Activated CD8-positive, alpha-beta T cell treated with anti-CD3 and anti-CD28 coated beads for 36 hours (primary cell): Measurements from ENCODE around the gene TCF23. TPM values are rescaled to one million over a fixed set of nuclear protein-coding genes. Genes with fewer than 3 reads are reported as not detected.
A peak's percentile ranks its signal among the peaks of the same experiment; 100 is the strongest.
"Not testable (repeated sequence)": the region's sequence is repeated elsewhere in the genome, so short reads cannot be mapped to it uniquely, and the experiment has no call there.

Experiments used
- ATAC-seq: fragments of 200-7000 bp; cut with Tn5 transposase; one replicate; pipeline ENCODE4 v1.10.0; 2021; ENCODE audit warnings: mild to moderate bottlenecking, moderate library complexity
- CTCF ChIA-PET: fragments of 350-600 bp; sonication (Branson Sonifier 250); formaldehyde crosslinking; loops from one replicate; lab custom pipeline; 2021; ENCODE audit warnings: antibody characterized with exemption; lab: Charles Lee
- POLR2A ChIA-PET: fragments of 350-600 bp; sonication (Branson Sonifier 250); formaldehyde crosslinking; loops from one replicate; lab custom pipeline; 2021; ENCODE audit warnings: antibody characterized with exemption; lab: Charles Lee
- DNase-seq: peaks from one replicate; pipeline ENCODE4 v3.0.0-alpha.2; 2020
- H3K27ac Mint-ChIP-seq: one replicate; pipeline ENCODE4 v1.8.0; 2021; ENCODE audit warnings: mild to moderate bottlenecking, mixed read lengths
- H3K27me3 Mint-ChIP-seq: one replicate; pipeline ENCODE4 v1.8.0; 2021; ENCODE audit warnings: mixed read lengths
- H3K36me3 Mint-ChIP-seq: one replicate; pipeline ENCODE4 v1.8.0; 2021; ENCODE audit warnings: low read depth, mixed read lengths
- H3K4me1 Mint-ChIP-seq: one replicate; pipeline ENCODE4 v1.8.0; 2021; ENCODE audit warnings: low read depth, mixed read lengths
- H3K4me3 Mint-ChIP-seq: one replicate; pipeline ENCODE4 v1.8.0; 2021; ENCODE audit warnings: mild to moderate bottlenecking, moderate library complexity, mixed read lengths
- H3K9me3 Mint-ChIP-seq: one replicate; pipeline ENCODE4 v1.8.0; 2021; ENCODE audit warnings: mixed read lengths
- intact Hi-C: fragments of 100-400 bp; cut with micrococcal nuclease; formaldehyde crosslinking; loops from one replicate; pipeline ENCODE4 v1.10.0; 2022
- total RNA-seq, 2 experiments: library from RNA; stranded (reverse); gene quantifications; one replicate each; pipeline ENCODE4 v1.2.3, GENCODE V29; 2021
- TF ChIP-seq, protein P1 (sequence below): fragments of 200-600 bp; IDR thresholded peaks from one replicate; pipeline ENCODE4 v1.8.0; 2022; ENCODE audit warnings: antibody characterized with exemption, mild to moderate bottlenecking

Gene TCF23
- total RNA-seq, 2 experiments from 2014 or later = not detected

DNA sequence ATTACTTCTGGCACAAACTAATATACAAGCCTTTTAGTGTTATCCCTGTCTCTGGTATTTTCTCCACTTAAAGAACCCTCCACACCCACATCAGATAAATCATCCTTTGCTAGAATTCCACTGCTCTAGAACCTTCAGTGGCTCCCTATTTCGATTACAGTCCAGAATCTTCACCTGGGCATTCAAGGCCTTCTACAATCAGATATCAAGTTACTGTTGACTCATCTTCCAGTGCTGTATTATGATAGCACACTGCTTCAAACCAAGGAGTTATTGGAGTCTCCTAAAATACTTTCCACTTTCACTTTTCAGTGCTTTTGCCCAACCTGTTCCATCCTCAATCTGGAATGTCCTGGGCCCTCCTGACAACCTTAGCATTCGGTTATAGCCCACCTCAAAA is 33.3 kb upstream of the TCF23 start:
- intact Hi-C loops = no loop called here
- DNase-seq = no peak
- Mint-ChIP-seq H3K27ac (no peak overlapping the region), H3K36me3 (no peaks in the 10 kb centered on the region), H3K4me1 (peaks cover 9% of the 10 kb centered on the region), H3K4me3 (no peak overlapping the region), H3K27me3 (peaks cover 23% of the 10 kb centered on the region), H3K9me3 (no peaks in the 10 kb centered on the region)
- TF ChIP-seq, protein P1, sequence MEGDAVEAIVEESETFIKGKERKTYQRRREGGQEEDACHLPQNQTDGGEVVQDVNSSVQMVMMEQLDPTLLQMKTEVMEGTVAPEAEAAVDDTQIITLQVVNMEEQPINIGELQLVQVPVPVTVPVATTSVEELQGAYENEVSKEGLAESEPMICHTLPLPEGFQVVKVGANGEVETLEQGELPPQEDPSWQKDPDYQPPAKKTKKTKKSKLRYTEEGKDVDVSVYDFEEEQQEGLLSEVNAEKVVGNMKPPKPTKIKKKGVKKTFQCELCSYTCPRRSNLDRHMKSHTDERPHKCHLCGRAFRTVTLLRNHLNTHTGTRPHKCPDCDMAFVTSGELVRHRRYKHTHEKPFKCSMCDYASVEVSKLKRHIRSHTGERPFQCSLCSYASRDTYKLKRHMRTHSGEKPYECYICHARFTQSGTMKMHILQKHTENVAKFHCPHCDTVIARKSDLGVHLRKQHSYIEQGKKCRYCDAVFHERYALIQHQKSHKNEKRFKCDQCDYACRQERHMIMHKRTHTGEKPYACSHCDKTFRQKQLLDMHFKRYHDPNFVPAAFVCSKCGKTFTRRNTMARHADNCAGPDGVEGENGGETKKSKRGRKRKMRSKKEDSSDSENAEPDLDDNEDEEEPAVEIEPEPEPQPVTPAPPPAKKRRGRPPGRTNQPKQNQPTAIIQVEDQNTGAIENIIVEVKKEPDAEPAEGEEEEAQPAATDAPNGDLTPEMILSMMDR = no peak
- no peak for ATAC-seq
- CTCF ChIA-PET = no interaction called here
- POLR2A ChIA-PET = interaction anchor here (1.8 kb wide), 1 partner anchor 17 kb away, joined by 4 read pairs; no protein-coding TSS in a partner anchor

DNA sequence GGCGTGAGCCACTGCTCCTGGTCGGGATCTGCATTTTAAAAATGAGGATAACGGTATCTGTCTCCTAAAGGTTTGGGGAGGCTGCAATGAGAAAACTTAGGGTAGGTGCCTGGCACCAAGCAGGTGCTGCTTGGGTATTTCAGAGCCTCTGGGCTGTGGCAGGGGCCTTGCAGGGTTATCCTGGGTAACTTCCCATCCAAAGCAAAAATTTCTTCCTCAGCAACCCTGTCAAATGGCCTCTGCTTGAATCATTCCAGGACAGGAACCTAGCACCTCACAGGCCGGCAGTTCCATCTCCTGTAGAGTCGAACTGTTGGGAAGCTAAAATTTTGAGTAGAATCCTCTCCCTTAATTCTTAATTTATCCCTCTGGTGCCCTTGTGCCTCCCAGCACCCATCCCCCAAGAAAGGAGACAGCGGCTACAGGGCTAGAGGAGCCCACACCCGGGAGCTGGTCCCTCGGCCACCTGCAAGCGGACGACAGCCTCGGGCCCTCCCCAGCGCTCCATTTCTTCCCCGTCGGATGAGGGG is 30.7 kb upstream of the TCF23 start:
- intact Hi-C loops = no loop called here
- TF ChIP-seq, protein P1 = no peak
- POLR2A ChIA-PET = interaction anchor here (0.6 to 1.1 kb wide), 3 partner anchors 13 to 34 kb away, joined by 3 to 4 read pairs (median 3); no protein-coding TSS in a partner anchor
- peak overlapping the region; percentile 22 for H3K27ac Mint-ChIP-seq
- DNase-seq (no peak), ATAC-seq (no peak)
- H3K27me3 Mint-ChIP-seq = peaks cover 23% of the 10 kb centered on the region
- H3K4me1 Mint-ChIP-seq = peaks cover 10% of the 10 kb centered on the region
- CTCF ChIA-PET = interaction anchor here (1.3 kb wide), 1 partner anchor 16 kb away, joined by 3 read pairs; the partner anchor contains the start of gene PREB
- H3K4me3 Mint-ChIP-seq = peak overlapping the region; percentile 61
- no peaks in the 10 kb centered on the region for H3K9me3 Mint-ChIP-seq
- H3K36me3 Mint-ChIP-seq = no peaks in the 10 kb centered on the region

DNA sequence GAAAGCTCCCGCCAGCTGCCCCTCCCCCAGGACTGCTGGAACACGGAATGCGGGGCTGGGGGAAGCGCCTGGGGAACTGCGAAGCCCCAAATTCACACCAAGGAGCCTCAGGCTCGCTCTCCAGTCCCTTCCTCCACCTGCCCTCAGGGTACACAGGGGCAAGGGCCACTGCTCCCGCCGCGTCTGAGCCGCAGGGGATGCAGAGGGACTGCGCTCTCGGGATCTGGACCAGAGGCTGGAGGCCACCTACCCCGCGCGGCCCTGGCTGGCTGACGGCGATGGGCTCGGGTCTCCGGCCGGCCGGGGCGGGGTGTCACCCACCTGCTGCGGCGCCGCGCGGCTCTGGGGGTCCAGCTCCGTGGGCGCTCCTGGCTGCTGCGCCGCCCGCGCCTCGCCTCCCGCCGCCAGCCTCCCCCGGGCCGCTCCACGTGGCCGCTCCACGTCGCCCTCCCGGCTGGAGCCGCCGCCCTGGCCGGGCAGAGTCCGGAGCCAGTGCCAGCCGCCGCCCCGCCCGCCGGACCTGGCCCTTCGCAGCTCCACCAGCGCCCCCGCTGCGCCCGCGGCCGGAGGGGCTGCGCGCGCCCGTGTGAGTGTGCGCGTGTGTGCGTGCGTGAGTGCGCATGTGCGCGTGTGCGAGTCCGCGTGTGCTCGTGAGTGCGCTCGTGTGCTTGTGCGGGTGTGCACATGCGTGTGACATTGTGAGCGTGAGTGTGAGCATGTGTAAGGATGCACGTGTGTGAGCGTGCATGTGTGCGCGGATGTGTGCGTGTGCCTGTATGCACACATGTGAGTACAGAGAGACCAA is 30.1 kb upstream of the TCF23 start, which contains the start of gene CGREF1:
TSS of gene CGREF1 (minus strand) at position 604 of the 805 bp plus-strand sequence. CDS start 14,762 bp downstream, outside the sequence.
- CTCF ChIA-PET = interaction anchor here (1.3 kb wide), 1 partner anchor 16 kb away, joined by 3 read pairs; the partner anchor contains the start of gene PREB
- Mint-ChIP-seq H3K4me3 (peak within 1 kb of the TSS; percentile 77), H3K27ac (peak within 1 kb of the TSS; percentile 22), H3K27me3 (peaks cover 23% of the 10 kb centered on the region), H3K36me3 (no peaks in the 10 kb centered on the region), H3K4me1 (peaks cover 14% of the 10 kb centered on the region), H3K9me3 (no peaks in the 10 kb centered on the region)
- DNase-seq (peak; percentile 18), ATAC-seq (peak; percentile 18)
- POLR2A ChIA-PET = interaction anchor here (0.6 to 1.1 kb wide), 4 partner anchors 14 to 34 kb away, joined by 3 to 4 read pairs (median 3); no protein-coding TSS in a partner anchor
- TF ChIP-seq, protein P1 = no peak
- intact Hi-C loops = no loop called here

DNA sequence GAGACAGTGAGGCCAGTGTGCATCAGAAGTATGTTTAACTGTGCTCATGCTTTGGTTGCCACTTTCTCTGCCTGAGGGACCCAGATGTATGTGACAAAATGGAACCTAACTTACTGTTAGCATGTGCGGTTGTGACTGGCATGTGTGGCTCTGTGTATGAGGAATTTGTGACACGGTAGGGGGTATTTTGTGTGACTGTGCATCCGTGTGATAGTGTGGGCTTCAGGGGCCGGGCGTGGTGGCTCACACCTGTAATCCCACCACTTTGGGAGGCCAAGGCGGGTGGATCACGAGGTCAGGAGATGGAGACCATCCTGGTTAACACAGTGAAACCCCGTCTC is 29.5 kb upstream of the TCF23 start:
- Mint-ChIP-seq H3K4me3 (peak overlapping the region; percentile 77), H3K27ac (peak overlapping the region; percentile 22), H3K4me1 (peaks cover 18% of the 10 kb centered on the region), H3K27me3 (peaks cover 23% of the 10 kb centered on the region)
- DNase-seq, H3K9me3 Mint-ChIP-seq, H3K36me3 Mint-ChIP-seq, POLR2A ChIA-PET, intact Hi-C loops, CTCF ChIA-PET: not testable (repeated sequence)
- ATAC-seq = peak; percentile 19

DNA sequence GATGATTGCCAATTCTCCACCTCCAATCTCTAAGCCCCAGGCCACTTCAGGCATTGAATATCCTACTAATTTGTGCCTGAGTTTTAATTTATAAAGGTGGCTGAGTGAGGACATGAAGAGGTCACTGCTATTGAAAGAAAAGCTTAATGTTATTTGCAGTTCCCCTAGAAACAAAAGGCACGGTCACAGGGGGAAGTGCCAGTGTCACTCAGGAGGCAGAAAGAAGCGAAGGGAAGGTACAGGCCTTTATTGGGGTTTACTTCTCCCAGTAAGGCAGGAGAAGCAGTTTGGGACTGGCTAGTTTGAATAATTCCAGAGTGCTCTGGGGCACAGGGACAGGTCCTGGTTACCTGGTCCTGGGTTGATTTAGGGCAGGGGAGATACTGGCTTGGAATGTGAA is 26.9 kb upstream of the TCF23 start:
- Mint-ChIP-seq H3K27ac (no peak overlapping the region), H3K36me3 (no peaks in the 10 kb centered on the region), H3K27me3 (peaks cover 22% of the 10 kb centered on the region), H3K4me3 (no peak overlapping the region), H3K4me1 (peaks cover 18% of the 10 kb centered on the region), H3K9me3 (no peaks in the 10 kb centered on the region)
- intact Hi-C loops = no loop called here
- ATAC-seq = no peak
- TF ChIP-seq, protein P1 = no peak
- DNase-seq = no peak
- ChIA-PET POLR2A (interaction anchor here (3.8 kb wide), 1 partner anchor 11 kb away, joined by 28 read pairs; the partner anchor contains the start of gene PREB), CTCF (no interaction called here)
